ENCODE data around the gene PAXX.

DNA sequence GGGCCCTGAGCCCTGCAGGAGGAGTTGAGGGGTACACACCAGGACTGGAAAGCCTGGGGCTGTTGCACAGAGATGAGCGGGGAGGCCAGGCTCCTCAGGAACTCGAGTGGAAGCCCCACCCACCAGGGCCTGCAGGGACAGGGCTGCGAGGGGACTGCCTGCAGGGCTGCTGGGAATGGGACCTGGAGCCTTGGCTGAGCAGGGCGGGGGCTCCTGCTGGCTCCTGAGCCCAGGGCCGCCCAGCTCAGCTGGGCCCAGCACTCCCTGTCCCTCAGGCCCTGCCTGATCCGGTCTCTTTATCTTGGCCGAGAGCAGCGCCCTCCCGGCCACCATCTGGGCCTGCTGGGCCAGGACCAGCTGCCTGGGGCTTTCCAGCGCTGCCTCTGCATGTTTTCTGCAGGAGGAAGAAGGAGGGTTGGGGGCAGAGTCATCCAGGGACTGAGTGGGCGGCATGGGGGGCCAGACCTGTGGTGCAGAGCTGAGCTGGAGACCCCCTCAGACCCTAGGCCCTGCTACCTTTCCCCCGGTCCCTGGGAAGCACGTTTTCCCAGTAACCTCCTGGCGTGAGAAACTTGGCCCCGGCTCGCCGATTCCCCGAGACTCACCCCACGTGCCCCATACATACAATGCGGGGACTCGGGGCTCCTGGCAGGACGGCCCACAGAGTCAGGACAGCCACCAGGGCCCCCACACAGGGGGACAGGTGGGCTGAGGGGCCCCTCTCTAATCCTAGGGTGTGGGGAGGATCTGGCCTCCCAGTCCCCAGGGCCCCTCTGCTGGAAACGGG is 30.8 kb upstream of the PAXX start:
- TF ChIP-seq, protein P1, sequence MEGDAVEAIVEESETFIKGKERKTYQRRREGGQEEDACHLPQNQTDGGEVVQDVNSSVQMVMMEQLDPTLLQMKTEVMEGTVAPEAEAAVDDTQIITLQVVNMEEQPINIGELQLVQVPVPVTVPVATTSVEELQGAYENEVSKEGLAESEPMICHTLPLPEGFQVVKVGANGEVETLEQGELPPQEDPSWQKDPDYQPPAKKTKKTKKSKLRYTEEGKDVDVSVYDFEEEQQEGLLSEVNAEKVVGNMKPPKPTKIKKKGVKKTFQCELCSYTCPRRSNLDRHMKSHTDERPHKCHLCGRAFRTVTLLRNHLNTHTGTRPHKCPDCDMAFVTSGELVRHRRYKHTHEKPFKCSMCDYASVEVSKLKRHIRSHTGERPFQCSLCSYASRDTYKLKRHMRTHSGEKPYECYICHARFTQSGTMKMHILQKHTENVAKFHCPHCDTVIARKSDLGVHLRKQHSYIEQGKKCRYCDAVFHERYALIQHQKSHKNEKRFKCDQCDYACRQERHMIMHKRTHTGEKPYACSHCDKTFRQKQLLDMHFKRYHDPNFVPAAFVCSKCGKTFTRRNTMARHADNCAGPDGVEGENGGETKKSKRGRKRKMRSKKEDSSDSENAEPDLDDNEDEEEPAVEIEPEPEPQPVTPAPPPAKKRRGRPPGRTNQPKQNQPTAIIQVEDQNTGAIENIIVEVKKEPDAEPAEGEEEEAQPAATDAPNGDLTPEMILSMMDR (IDR thresholded peaks at IDR 0.05; ENCODE audit: low read depth, low read length), result no peak
- no peak for TF ChIP-seq POLR2A (IDR thresholded peaks at IDR 0.05; ENCODE audit: extremely low read depth, insufficient read length)
